GM18907 (cell line): ENCODE measurements around the gene NBEA.

Experiments
- ATAC-seq: cut with Tn5 transposase; IDR thresholded peaks from one replicate; pipeline ENCODE4 v1.9.1; 2021; ENCODE audit warnings: mild to moderate bottlenecking, moderate library complexity; ENCODE audit not compliant: unreplicated experiment

Gene NBEA

DNA sequence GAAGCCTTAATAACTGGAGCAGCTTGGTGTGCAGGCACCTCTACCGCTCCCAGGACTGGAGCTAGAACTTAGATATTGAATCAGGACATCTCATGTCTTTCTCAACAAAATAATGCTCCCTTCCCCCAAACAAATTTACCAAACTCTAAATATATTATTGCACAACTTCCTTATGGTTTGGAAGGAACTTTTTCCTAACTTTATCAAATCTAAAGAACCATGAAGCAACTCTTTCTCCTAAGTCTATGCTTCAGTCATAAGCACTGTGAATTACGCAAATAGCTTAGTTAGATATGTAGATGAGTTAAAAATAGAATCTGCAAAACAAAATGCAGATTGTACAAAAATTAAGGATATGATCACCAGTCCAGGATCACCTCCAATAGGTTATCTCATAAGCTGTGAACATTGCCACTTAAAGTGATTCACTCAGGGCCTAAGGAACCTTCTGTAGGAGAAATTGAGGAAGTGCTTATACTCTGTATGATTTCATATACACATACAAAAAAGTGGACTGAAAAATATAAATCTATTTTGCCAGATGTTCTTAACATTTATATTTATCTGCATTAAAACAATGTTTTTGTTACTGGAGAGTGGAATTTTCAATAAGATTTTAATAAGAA is 554.8 kb downstream of the NBEA start:
- no peak for ATAC-seq

DNA sequence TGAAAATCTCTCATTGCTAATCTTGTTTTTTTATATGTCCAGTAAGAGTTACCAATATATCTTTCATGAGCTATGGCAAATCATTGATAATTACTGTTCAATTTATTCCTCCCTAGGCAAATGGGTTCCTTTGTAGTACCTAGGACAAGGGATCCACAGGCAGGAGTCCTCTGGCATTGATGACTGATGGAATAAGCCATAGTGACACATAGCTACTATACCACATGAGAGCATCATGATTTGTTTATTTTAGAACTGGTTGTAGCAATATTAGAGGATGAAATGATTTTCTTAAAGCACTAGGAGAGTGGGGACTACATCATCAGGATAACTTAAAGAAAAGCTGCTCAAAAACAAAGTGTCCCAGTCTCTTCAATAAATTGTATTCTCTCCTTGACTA is 556.2 kb downstream of the NBEA start:
- ATAC-seq = no peak

DNA sequence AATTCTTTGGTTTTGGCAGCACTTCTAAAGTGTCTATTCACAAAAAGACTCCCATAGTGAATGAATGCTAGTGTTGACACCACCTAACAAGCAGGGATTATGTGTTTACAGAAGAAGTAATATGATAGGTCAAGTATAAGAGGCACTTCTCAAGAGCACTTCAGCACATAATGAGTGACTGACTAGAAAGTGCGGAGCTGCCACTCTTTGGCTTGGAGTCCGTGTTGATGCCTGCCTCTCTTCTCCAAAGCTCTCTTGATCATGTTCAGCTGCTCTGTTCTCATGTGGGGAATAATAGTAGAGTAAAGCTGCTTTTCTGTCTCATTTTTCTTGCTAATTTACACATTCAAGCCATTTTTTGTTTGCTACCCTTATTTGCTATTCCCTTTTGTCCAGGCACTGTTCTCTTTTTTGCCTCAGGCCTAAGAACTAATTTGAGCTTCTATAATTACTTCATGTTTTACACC is 557.2 kb downstream of the NBEA start:
- ATAC-seq = no peak

GRCh38 chr13:35499676-35500075 is 557.6 kb downstream of the NBEA start:
- ATAC-seq = no peak

DNA sequence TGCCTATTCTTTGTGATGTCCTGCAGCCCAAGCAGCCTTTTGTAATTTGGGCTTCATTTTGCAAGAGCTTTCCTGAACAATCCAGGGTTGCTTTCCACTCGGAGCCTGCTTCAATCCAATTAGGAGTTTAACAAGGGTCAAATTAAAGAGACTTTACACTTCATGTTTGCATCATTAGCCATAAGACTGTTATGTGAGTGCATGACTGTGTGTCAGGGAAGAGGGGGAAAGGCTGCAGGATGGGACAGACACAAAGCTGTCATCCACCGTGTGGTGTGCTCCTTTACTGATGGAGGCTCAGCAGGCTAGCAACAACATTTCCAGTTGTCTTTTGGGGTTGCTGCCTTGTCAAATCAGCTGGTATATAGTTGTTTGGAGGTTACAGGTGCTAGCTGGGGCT is 558.1 kb downstream of the NBEA start:
- no peak for ATAC-seq

DNA sequence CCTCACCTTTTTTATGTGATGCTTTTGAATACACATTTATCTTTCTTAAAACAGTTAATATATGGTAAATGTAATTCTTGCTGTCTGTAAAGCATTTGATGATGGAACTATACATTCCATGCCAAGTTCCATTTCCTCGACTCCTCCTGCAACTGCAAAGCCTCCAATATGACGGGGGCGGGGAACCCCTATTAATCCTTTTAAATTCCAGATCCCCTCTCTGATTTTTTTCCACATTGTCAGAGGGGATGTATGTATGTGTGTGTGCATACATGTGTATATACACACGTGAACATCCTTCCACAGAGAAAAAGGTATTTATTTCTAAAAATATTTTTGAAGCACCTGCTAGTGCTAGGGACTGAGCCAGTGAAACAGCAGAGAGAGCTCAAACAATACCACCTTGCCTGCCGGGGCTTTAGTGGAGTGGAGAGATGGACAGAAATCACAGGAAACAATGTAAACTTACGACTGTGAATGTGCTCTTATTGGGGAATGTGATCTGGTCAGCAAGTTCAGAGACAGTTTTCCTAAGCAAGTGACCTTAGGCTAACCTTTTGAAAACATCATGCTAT is 559.7 kb downstream of the NBEA start:
- ATAC-seq = no peak

DNA sequence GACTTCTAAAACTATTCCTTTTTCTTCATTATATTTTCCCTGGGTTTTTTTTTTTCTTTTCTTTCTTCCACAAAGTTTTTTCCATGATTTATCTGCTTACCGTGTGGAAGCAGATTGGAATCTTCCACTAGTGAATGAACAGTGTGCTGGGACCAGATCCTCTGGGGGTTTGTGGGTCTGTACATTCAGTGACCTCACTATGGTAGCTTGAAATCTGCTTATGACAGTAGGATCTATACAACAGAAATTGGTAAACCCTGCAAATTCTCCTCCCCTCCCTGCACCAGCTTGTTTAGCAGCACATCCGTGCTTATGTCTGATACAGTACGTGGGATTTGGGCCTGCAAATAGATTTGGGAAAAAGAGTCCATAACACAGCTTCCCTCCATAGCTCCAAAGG is 560.4 kb downstream of the NBEA start:
- no peak for ATAC-seq

DNA sequence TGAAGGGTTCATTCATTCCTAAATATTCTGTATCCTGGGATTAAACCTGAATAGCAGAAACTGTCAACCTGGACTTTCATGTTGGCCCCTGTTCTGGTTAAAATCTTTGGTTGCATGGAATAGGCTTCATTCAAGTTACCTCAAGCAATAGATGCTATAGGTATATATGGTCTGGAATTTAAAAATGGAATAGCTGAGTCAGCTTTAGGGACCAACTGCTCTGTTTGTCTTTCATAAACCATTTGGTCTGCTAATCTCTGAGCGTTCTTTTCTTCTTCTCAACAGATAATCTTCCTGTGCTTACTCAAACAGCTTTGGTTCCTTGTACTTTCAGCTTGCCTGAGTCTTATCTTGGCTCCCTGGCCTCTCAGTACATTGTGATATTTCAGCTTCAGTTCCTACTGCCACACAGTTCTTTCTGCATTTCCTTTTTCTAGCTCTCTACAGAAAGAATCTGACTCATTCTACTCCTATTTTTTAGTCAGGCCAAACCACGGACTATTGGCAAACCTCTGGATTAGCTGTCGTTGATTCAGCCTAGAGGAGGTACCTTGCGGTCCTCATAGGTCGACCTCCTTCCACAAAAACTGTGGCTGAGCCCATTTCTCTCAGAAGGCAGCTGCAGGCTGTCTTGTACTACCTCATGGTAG is 570.3 kb downstream of the NBEA start:
- no peak for ATAC-seq

DNA sequence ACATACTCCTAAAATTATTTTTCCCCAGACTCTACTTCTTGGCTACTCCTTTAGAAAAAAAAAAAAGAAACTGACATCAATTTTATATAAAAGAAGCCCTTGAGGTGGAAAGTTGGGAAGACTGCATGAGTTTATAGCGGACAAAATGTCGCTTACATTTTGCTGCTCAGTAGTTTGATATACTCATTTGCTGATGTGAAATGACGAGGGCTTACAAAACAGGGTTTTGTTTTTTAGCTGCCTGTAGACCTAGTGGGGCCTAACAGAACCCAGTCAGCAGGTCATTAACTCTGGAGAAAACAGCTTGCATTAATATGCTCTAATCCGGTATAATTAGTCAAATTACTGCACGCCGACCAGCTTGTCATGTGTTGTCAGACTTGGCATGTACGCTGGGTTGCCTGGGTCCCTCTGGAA is 572.0 kb downstream of the NBEA start:
- no peak for ATAC-seq

DNA sequence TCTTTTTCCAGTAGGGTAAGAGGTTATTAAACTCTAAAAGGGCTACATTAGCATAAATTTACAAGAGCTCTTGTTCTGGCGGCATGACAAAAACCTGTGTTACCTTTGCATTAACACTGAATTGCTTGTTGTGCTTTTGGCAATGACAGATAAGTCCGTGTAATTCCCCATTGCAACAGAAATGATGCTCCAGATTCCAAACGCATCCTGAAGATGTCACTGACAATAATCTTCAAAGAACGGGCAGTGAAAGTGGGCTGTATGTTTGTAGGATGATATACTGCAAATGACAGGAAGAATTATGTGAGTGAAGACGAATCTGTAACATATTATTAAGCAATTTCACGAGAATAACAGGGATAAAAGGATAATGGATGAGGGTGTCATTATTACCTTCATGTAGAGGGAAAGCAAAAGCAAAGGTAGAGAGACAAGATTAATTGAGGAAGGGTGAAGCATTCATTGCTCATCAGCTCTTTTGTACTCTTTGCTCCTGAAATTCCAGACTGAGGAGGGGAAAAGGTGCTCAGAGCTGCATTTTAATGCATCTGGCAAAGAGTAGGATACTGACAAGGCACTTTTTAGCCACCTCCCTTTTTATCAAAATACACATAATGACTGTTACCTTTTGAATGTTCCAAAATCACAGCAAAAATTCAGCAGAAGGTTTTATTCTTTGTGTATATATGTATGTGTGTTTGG is 572.9 kb downstream of the NBEA start:
- no peak for ATAC-seq

- ATAC-seq = no peak
Measured at GRCh38 chr13:35518337-35518946, 576.4 kb downstream of the NBEA start.

DNA sequence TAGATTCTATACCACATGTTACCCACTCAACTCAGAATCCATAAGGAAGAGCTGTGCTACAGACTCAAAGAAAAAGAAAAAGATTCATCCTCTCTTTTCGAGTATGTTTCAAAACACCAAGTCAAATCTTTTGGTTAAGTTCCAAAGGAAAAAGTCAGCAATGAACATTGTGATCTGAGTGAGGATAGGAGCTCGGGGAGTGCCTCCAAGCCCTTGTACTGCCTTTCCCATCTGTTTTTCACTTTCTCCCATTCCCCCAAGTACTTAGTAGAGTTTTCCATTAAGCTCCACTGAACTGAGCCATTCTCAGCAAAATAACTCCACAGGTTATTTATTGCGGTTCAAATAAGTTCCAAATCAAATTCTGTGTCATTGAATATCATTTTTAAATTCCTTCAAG is 582.1 kb downstream of the NBEA start:
- no peak for ATAC-seq

DNA sequence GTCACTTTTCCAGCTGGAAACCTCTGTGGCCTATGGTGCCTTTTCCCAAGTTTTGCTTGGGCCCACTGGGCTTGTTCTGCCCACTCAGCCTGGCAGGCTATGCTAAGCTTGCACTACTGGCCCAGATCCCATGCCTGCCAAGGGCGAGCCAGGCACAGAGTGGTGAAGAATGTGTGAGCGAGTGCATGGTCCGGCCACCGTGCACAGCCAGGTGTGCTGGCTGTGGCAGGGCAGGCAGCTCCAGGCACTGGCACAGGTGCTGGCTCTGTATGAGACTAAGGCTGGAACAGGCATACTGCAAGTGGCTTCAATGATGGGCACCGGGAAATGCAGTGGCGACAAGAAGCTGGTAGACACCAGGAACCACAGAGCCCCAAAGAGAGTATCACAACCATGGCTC is 584.5 kb downstream of the NBEA start:
- no peak for ATAC-seq

GRCh38 chr13:35527451-35527850 is 585.4 kb downstream of the NBEA start:
- ATAC-seq = no peak

DNA sequence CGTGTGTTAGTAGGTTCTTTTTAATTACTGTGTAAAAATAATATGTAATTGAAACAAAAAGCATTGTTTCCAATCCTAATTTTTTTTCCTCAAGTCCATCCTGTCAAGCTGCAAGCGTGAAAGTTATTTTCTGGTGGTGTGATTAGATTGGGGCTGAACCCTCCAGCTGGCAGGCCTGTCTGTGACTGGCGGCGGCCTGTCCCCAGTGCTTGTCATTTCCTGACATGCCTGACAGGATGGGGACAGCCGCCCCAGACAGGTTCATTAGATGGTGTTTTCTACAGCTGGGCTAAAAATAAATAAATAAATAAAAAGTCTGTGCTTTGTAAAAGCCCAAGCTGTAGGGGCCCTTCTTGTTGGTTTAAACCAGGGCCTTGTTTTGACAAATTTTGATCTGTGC is 588.1 kb downstream of the NBEA start:
- ATAC-seq = no peak

- ATAC-seq = no peak
Measured at GRCh38 chr13:35530581-35530980, 588.5 kb downstream of the NBEA start.

- no peak for ATAC-seq
Measured at GRCh38 chr13:35531526-35531925, 589.5 kb downstream of the NBEA start.

GRCh38 chr13:35534343-35534742 is 592.3 kb downstream of the NBEA start:
- ATAC-seq = no peak

GRCh38 chr13:35548790-35549189 is 606.7 kb downstream of the NBEA start:
- no peak for ATAC-seq

- peak; percentile 97 for ATAC-seq
Measured at GRCh38 chr13:35549481-35549880, 607.4 kb downstream of the NBEA start.

DNA sequence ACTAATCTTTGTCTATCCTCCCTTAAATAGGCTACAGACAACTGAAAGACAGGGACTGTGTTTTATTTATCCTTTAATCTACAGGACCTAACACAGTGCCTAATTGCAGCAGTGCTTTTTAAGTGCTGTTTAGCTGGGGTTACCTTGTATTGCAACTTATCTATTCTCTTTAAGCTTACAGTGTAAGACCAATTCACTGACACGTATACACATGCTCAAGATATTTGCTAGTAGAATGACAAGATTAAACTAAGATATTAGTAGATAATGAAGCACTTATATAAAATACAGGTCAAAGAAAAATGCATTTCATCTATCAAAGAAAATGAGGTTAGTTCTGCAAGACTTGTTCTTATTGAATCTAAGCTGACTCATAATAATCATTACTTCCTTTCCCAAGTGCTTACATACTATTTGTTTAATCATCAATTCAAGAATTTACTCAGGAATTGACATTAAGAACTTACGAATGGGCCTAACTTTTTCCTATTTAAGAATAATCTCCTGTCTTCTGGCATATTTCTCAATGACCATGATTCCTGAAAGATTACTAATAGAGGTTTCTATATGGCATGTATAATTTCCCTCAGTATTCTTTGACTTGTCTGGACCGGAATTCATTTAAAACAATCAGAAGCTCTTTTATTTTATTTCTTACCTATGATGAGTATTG is 610.2 kb downstream of the NBEA start:
- no peak for ATAC-seq
